A549 (cell line): ENCODE data around the gene CHKB.

ENCODE experiments used
- CHD2 ChIP-seq: fragments of 150-350 bp; IDR thresholded peaks from 2 replicates; pipeline ENCODE4 v1.6.1; 2014; ENCODE audit warnings: low read length; ENCODE audit not compliant: partially characterized antibody
- EP300 ChIP-seq, 2 experiments: fragments of >200 bp; sonication (Bioruptor Twin); formaldehyde crosslinking; IDR thresholded peaks; 2 replicates in 1 of 2; 3 replicates in 1 of 2; pipeline ENCODE4 v1.6.1; 2016 to 2017
- JUNB ChIP-seq: fragments of >200 bp; sonication (Bioruptor Twin); formaldehyde crosslinking; IDR thresholded peaks from 2 replicates; pipeline ENCODE4 v1.6.1; 2016
- KDM1A ChIP-seq: fragments of 200-600 bp; sonication (generic); IDR thresholded peaks from 2 replicates; pipeline ENCODE4 v1.6.1; 2016; ENCODE audit warnings: low read depth, mild to moderate bottlenecking
- NFE2L2 ChIP-seq: fragments of 150-350 bp; conservative IDR thresholded peaks from 2 replicates; pipeline ENCODE4 v1.6.1; 2014; ENCODE audit warnings: low read length
- PHF8 ChIP-seq: fragments of 200-600 bp; sonication (generic); IDR thresholded peaks from 2 replicates; pipeline ENCODE4 v1.6.1; 2016; ENCODE audit warnings: low read depth, mild to moderate bottlenecking, antibody characterized with exemption, moderate library complexity, borderline replicate concordance
- RCOR1 ChIP-seq: fragments of 150-350 bp; IDR thresholded peaks from 2 replicates; pipeline ENCODE4 v1.6.1; 2014; ENCODE audit warnings: antibody characterized with exemption, low read length, low read depth
- TF ChIP-seq, protein P1 (sequence below): IDR thresholded peaks from 2 replicates; pipeline ENCODE4 v1.6.1; 2012
- TF ChIP-seq, protein P2 (sequence below): fragments of >200 bp; sonication (Bioruptor Twin); formaldehyde crosslinking; IDR thresholded peaks from 3 replicates; pipeline ENCODE4 v1.5.1; 2016
- TF ChIP-seq, protein P3 (sequence below): fragments of 250-450 bp; sonication (Bioruptor Pico); IDR thresholded peaks from 2 replicates; pipeline ENCODE4 v1.5.0; 2020; ENCODE audit warnings: low read depth, mild to moderate bottlenecking, moderate library complexity
- TF ChIP-seq, protein P4 (sequence below): fragments of 200-600 bp; sonication (generic); IDR thresholded peaks from 2 replicates; pipeline ENCODE4 v1.6.1; 2016; ENCODE audit warnings: antibody characterized with exemption, mild to moderate bottlenecking, moderate library complexity
- TF ChIP-seq, protein P5 (sequence below): fragments of >200 bp; sonication (Bioruptor Twin); formaldehyde crosslinking; IDR thresholded peaks from 2 replicates; pipeline ENCODE4 v1.6.1; 2016
- TF ChIP-seq, protein P6 (sequence below): fragments of 150-350 bp; IDR thresholded peaks from 2 replicates; pipeline ENCODE4 v1.6.1; 2014; ENCODE audit warnings: low read depth, mild to moderate bottlenecking, low read length
- TF ChIP-seq, protein P7 (sequence below): fragments of 250-450 bp; sonication (Bioruptor Pico); IDR thresholded peaks from 2 replicates; pipeline ENCODE4 v1.5.0; 2021; ENCODE audit warnings: mild to moderate bottlenecking, moderate library complexity, borderline replicate concordance

DNA sequence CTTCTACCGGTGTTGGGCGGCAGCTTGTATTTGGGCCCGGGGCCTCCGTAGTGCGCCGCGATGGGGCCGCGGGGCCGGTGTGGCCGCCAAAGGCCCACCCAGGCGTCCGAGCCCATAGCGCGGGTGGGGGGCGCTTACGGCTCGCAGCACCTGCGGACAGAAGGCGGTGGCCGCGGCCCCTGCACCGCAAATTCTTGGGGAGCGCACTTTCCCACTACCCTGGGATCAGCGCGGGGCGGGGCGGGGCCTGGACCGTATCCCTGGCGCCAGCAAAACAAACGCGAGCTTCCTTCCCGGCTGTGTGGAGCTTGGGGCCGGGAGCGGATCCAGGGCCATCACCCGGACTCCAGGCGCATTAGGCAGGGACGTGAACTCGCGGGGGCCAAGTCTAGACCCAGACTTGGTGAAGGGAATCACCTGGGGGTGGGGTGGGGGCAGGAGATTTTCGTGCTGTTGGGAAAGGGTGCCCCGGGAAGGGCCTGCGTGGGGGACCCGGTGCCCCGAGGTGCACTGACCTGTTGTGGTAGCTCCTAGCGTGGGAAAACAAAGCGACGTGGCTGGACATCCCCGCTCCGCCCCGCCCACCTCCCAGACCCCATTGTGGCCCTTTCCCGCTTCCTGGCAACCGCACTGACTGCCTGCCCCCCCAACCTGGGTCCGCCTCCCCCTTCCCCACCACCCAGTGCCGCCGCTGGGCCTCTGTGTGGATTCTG lies 50.5 kb downstream of the CHKB start:
- TF ChIP-seq, protein P1, sequence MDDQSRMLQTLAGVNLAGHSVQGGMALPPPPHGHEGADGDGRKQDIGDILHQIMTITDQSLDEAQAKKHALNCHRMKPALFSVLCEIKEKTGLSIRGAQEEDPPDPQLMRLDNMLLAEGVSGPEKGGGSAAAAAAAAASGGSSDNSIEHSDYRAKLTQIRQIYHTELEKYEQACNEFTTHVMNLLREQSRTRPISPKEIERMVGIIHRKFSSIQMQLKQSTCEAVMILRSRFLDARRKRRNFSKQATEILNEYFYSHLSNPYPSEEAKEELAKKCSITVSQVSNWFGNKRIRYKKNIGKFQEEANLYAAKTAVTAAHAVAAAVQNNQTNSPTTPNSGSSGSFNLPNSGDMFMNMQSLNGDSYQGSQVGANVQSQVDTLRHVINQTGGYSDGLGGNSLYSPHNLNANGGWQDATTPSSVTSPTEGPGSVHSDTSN = no peak
- TF ChIP-seq PHF8 = no peak
- TF ChIP-seq, protein P2, sequence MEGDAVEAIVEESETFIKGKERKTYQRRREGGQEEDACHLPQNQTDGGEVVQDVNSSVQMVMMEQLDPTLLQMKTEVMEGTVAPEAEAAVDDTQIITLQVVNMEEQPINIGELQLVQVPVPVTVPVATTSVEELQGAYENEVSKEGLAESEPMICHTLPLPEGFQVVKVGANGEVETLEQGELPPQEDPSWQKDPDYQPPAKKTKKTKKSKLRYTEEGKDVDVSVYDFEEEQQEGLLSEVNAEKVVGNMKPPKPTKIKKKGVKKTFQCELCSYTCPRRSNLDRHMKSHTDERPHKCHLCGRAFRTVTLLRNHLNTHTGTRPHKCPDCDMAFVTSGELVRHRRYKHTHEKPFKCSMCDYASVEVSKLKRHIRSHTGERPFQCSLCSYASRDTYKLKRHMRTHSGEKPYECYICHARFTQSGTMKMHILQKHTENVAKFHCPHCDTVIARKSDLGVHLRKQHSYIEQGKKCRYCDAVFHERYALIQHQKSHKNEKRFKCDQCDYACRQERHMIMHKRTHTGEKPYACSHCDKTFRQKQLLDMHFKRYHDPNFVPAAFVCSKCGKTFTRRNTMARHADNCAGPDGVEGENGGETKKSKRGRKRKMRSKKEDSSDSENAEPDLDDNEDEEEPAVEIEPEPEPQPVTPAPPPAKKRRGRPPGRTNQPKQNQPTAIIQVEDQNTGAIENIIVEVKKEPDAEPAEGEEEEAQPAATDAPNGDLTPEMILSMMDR = no peak
- TF ChIP-seq CHD2 = no peak
- no peak for TF ChIP-seq NFE2L2
- TF ChIP-seq RCOR1 = no peak
- TF ChIP-seq, protein P3, sequence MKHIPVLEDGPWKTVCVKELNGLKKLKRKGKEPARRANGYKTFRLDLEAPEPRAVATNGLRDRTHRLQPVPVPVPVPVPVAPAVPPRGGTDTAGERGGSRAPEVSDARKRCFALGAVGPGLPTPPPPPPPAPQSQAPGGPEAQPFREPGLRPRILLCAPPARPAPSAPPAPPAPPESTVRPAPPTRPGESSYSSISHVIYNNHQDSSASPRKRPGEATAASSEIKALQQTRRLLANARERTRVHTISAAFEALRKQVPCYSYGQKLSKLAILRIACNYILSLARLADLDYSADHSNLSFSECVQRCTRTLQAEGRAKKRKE = no peak
- TF ChIP-seq EP300 (IDR thresholded peaks at IDR 0.05) = no peak
- TF ChIP-seq, protein P4, sequence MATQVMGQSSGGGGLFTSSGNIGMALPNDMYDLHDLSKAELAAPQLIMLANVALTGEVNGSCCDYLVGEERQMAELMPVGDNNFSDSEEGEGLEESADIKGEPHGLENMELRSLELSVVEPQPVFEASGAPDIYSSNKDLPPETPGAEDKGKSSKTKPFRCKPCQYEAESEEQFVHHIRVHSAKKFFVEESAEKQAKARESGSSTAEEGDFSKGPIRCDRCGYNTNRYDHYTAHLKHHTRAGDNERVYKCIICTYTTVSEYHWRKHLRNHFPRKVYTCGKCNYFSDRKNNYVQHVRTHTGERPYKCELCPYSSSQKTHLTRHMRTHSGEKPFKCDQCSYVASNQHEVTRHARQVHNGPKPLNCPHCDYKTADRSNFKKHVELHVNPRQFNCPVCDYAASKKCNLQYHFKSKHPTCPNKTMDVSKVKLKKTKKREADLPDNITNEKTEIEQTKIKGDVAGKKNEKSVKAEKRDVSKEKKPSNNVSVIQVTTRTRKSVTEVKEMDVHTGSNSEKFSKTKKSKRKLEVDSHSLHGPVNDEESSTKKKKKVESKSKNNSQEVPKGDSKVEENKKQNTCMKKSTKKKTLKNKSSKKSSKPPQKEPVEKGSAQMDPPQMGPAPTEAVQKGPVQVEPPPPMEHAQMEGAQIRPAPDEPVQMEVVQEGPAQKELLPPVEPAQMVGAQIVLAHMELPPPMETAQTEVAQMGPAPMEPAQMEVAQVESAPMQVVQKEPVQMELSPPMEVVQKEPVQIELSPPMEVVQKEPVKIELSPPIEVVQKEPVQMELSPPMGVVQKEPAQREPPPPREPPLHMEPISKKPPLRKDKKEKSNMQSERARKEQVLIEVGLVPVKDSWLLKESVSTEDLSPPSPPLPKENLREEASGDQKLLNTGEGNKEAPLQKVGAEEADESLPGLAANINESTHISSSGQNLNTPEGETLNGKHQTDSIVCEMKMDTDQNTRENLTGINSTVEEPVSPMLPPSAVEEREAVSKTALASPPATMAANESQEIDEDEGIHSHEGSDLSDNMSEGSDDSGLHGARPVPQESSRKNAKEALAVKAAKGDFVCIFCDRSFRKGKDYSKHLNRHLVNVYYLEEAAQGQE = no peak
- TF ChIP-seq KDM1A = no peak
- TF ChIP-seq, protein P5, sequence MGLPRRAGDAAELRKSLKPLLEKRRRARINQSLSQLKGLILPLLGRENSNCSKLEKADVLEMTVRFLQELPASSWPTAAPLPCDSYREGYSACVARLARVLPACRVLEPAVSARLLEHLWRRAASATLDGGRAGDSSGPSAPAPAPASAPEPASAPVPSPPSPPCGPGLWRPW = no peak
- TF ChIP-seq, protein P6, sequence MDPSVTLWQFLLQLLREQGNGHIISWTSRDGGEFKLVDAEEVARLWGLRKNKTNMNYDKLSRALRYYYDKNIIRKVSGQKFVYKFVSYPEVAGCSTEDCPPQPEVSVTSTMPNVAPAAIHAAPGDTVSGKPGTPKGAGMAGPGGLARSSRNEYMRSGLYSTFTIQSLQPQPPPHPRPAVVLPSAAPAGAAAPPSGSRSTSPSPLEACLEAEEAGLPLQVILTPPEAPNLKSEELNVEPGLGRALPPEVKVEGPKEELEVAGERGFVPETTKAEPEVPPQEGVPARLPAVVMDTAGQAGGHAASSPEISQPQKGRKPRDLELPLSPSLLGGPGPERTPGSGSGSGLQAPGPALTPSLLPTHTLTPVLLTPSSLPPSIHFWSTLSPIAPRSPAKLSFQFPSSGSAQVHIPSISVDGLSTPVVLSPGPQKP = no peak
- no peak for TF ChIP-seq JUNB
- TF ChIP-seq, protein P7, sequence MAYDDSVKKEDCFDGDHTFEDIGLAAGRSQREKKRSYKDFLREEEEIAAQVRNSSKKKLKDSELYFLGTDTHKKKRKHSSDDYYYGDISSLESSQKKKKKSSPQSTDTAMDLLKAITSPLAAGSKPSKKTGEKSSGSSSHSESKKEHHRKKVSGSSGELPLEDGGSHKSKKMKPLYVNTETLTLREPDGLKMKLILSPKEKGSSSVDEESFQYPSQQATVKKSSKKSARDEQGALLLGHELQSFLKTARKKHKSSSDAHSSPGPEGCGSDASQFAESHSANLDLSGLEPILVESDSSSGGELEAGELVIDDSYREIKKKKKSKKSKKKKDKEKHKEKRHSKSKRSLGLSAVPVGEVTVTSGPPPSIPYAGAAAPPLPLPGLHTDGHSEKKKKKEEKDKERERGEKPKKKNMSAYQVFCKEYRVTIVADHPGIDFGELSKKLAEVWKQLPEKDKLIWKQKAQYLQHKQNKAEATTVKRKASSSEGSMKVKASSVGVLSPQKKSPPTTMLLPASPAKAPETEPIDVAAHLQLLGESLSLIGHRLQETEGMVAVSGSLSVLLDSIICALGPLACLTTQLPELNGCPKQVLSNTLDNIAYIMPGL = no peak
